Activated B cell treated with CpG ODN at 0.5 μM for 24 hours (primary cell): ENCODE results near the gene SLC6A4. TPM values are rescaled to one million over a fixed set of nuclear protein-coding genes. Genes with fewer than 3 reads are reported as not detected.

Experiments
- ATAC-seq: fragments of 200-7000 bp; cut with Tn5 transposase; one replicate; pipeline ENCODE4 v1.10.0; 2021; ENCODE audit warnings: low read depth, mild to moderate bottlenecking, moderate library complexity
- CTCF ChIA-PET: fragments of 350-600 bp; sonication (Branson Sonifier 250); formaldehyde crosslinking; loops from one replicate; lab custom pipeline; 2021; ENCODE audit warnings: antibody characterized with exemption; lab: Charles Lee
- POLR2A ChIA-PET: fragments of 350-600 bp; sonication (Branson Sonifier 250); formaldehyde crosslinking; loops from one replicate; lab custom pipeline; 2021; ENCODE audit warnings: antibody characterized with exemption; lab: Charles Lee
- DNase-seq: peaks from one replicate; pipeline ENCODE4 v3.0.0; 2022
- H3K27ac Mint-ChIP-seq: one replicate; pipeline ENCODE4 v1.8.0; 2020; ENCODE audit warnings: mixed read lengths
- H3K27me3 Mint-ChIP-seq: one replicate; pipeline ENCODE4 v1.8.0; 2021; ENCODE audit warnings: mixed read lengths
- H3K36me3 Mint-ChIP-seq: one replicate; pipeline ENCODE4 v1.8.0; 2021; ENCODE audit warnings: low read depth, mixed read lengths
- H3K4me1 Mint-ChIP-seq: one replicate; pipeline ENCODE4 v1.8.0; 2021; ENCODE audit warnings: mixed read lengths
- H3K4me3 Mint-ChIP-seq: one replicate; pipeline ENCODE4 v1.8.0; 2020; ENCODE audit warnings: mild to moderate bottlenecking, mixed read lengths
- H3K9me3 Mint-ChIP-seq: one replicate; pipeline ENCODE4 v1.8.0; 2020; ENCODE audit warnings: mixed read lengths
- intact Hi-C: fragments of 100-400 bp; cut with micrococcal nuclease; formaldehyde crosslinking; loops from one replicate; pipeline ENCODE4 v1.15.1; 2024
- total RNA-seq: library from RNA; stranded (reverse); gene quantifications from 2 replicates; pipeline ENCODE4 v1.2.3, GENCODE V29; 2022
- TF ChIP-seq, protein P1 (sequence below): fragments of 200-600 bp; IDR thresholded peaks from one replicate; pipeline ENCODE4 v1.8.0; 2022; ENCODE audit warnings: antibody characterized with exemption, mild to moderate bottlenecking

The SLC6A4 gene
- total RNA-seq, 1 donor from 2014 or later: not detected

DNA sequence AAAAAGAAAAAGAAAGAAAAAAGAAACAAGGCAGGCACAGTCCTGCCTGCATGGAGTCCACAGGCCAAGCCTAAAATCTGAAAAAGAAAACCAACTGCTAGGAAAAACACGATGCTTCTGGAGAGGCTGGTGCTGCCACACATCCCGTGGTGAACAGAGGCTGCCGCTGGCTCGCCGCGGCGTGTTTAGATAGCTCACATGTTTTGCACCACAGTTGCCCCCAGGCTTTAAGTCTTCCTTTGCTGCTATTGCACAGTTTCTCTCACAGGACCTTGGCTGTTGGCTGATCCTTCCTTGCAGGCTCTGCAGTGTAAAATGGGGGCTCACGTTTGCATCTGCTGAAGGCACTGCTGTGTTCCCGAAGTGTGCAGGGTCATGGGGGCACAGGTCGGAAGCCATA lies 8.6 kb downstream of the SLC6A4 start:
- POLR2A ChIA-PET: no interaction called here
- no peak overlapping the region for H3K4me3 Mint-ChIP-seq
- peaks cover 5% of the 10 kb centered on the region for H3K27me3 Mint-ChIP-seq
- CTCF ChIA-PET: no interaction called here
- H3K4me1 Mint-ChIP-seq: peaks cover 3% of the 10 kb centered on the region
- DNase-seq (no peak), ATAC-seq (no peak)
- no peaks in the 10 kb centered on the region for H3K36me3 Mint-ChIP-seq
- TF ChIP-seq, protein P1, sequence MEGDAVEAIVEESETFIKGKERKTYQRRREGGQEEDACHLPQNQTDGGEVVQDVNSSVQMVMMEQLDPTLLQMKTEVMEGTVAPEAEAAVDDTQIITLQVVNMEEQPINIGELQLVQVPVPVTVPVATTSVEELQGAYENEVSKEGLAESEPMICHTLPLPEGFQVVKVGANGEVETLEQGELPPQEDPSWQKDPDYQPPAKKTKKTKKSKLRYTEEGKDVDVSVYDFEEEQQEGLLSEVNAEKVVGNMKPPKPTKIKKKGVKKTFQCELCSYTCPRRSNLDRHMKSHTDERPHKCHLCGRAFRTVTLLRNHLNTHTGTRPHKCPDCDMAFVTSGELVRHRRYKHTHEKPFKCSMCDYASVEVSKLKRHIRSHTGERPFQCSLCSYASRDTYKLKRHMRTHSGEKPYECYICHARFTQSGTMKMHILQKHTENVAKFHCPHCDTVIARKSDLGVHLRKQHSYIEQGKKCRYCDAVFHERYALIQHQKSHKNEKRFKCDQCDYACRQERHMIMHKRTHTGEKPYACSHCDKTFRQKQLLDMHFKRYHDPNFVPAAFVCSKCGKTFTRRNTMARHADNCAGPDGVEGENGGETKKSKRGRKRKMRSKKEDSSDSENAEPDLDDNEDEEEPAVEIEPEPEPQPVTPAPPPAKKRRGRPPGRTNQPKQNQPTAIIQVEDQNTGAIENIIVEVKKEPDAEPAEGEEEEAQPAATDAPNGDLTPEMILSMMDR: no peak
- intact Hi-C loops: no loop called here
- no peak overlapping the region for H3K27ac Mint-ChIP-seq
- H3K9me3 Mint-ChIP-seq: no peaks in the 10 kb centered on the region

DNA sequence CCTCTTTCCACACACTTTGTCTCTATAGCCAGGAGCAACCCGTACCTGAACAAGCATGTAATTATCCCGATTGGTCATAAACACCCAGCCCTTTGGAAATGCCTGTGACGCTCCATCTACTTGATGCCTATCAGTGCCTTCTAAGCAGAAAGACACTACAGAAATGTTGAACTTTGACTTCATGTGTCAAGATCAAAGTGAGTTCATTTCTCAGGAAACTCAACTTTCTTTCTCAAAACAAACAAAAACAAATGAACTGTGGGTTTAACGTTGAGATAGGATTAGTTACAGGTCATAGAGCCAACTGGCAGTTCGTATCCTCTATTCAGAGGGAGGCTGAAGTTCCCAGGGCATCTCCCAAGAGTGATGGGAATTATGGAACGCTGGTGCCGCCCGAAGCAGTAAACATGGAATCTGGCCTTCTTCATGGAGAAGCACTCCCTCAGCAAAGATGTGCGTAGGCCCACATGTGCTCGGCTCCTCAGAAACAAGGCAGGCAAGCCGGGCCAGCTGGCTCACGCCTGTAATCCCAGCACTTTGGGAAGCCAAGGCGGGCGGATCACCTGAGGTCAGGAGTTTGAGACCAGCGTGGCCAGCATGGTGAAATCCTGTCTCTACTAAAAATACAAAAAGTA lies 9.5 kb downstream of the SLC6A4 start:
- TF ChIP-seq, protein P1: no peak
- no peaks in the 10 kb centered on the region for H3K9me3 Mint-ChIP-seq
- H3K36me3 Mint-ChIP-seq: no peaks in the 10 kb centered on the region
- ChIA-PET CTCF (no interaction called here), POLR2A (no interaction called here)
- DNase-seq (no peak), ATAC-seq (no peak)
- peaks cover 3% of the 10 kb centered on the region for H3K4me1 Mint-ChIP-seq
- H3K4me3 Mint-ChIP-seq: no peak overlapping the region
- no peak overlapping the region for H3K27ac Mint-ChIP-seq
- peaks cover 3% of the 10 kb centered on the region for H3K27me3 Mint-ChIP-seq
- intact Hi-C loops: no loop called here

DNA sequence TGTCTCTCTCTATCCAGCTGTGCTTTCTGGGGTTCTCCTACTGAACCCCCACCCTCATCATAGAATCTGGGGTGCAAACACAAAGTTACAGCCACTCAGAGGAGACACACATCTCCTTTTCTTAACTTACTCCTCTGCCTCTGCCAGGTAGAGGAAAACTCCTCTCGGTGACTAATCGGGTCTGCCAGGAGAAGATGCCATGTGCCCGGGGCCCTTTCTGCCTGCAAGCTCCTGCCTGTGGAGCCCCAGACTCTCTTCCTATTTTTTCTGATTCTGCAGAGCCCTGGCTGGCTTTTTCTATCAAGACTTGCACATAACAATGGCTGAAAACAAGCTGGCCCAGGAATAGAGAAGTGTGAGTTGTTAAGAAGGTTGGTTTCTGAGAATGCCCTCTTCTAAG lies 10.4 kb downstream of the SLC6A4 start:
- intact Hi-C loops: no loop called here
- Mint-ChIP-seq H3K27ac (no peak overlapping the region), H3K4me3 (no peak overlapping the region), H3K4me1 (peaks cover under 1% of the 10 kb centered on the region), H3K9me3 (no peaks in the 10 kb centered on the region), H3K27me3 (peaks cover 3% of the 10 kb centered on the region), H3K36me3 (no peaks in the 10 kb centered on the region)
- DNase-seq (no peak), ATAC-seq (no peak)
- TF ChIP-seq, protein P1: no peak
- ChIA-PET CTCF (no interaction called here), POLR2A (no interaction called here)

DNA sequence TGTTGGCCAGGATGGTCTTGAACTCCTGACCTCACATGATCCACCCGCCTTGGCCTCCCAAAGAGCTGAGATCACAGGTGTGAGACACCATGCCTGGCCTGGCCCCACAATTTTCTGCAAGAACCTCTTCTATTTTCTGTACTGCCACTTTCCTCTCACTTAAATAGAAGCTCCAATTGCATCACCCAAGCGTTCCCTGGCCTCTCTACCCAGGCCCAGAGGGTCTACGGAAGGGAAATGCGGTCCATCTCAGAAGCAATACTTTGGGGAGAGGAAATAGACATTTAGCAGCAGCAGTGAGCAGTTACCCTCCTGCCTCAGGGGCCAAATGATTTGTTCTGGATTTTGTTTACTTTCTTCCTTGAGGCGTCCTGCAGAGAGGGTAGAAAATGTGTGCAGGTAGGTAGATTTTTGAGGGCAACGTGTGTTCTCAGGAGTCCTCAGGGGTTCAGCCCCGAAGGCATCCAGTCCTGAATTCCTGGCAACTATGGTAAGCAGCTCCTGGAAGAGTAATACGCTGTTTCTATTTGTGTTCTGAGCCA lies 11.0 kb downstream of the SLC6A4 start:
- Mint-ChIP-seq H3K36me3 (no peaks in the 10 kb centered on the region), H3K27ac (no peak overlapping the region), H3K9me3 (no peaks in the 10 kb centered on the region), H3K4me1 (no peaks in the 10 kb centered on the region), H3K4me3 (no peak overlapping the region), H3K27me3 (peaks cover 3% of the 10 kb centered on the region)
- POLR2A ChIA-PET: no interaction called here
- intact Hi-C loops: no loop called here
- CTCF ChIA-PET: no interaction called here
- ATAC-seq: no peak
- TF ChIP-seq, protein P1: no peak
- no peak for DNase-seq

DNA sequence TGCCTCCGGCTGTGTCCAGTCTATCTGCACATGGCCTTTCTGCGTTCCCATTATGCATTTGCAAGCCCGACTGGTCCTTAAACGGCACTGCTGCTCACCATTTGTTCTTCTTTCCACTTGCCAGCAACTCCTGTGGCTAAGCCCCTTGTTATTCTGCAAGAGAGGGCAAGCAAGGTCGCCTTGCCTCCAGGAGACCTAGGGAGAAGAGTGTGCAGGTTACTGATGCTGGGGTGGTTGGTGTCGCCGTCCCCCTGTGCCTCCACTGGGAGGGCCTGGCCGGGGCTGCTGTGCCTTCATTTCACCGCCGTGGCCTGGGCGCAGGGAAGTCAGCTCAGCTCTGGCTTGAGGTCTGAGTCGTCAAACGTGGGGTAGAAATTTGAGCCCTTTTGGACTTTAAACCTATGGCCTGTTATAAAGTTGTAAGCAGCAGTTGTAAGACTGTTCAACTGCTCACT lies 12.7 kb downstream of the SLC6A4 start:
- TF ChIP-seq, protein P1: no peak
- no peak overlapping the region for H3K4me3 Mint-ChIP-seq
- H3K4me1 Mint-ChIP-seq: no peaks in the 10 kb centered on the region
- H3K36me3 Mint-ChIP-seq: no peaks in the 10 kb centered on the region
- H3K9me3 Mint-ChIP-seq: no peaks in the 10 kb centered on the region
- no peak for DNase-seq
- no peaks in the 10 kb centered on the region for H3K27me3 Mint-ChIP-seq
- H3K27ac Mint-ChIP-seq: no peak overlapping the region
- ChIA-PET POLR2A (no interaction called here), CTCF (no interaction called here)
- intact Hi-C loops: no loop called here
- no peak for ATAC-seq
